Amygdala (tissue), 56 donors: ENCODE data around the gene RNH1.
"Not testable (repeated sequence)": the region's sequence is repeated elsewhere in the genome, so short reads cannot be mapped to it uniquely, and the experiment has no call there.

Experiments
- DNase-seq, 56 donors: peaks; one replicate each; lab custom pipeline; 2025; lab: John Stamatoyannopoulos, UW

The RNH1 gene

GRCh38 chr11:521177-521688, 14.2 kb upstream of the RNH1 start:
- no peak for DNase-seq

GRCh38 chr11:520428-521176, 13.6 kb upstream of the RNH1 start:
- no peak for DNase-seq

- peak in 4 of 56 donors; percentile 40 to 86 (median 58) for DNase-seq
Measured at GRCh38 chr11:518463-519202, 11.6 kb upstream of the RNH1 start.

- not testable (repeated sequence) for DNase-seq
Measured at GRCh38 chr11:516918-517685, 10.1 kb upstream of the RNH1 start.

- DNase-seq: no peak
Measured at GRCh38 chr11:516400-516799, 9.4 kb upstream of the RNH1 start.

- DNase-seq: no peak
Measured at GRCh38 chr11:515131-515530, 8.1 kb upstream of the RNH1 start.

GRCh38 chr11:514606-515005, 7.6 kb upstream of the RNH1 start:
- DNase-seq: no peak

GRCh38 chr11:512761-513595, 5.9 kb upstream of the RNH1 start:
- no peak for DNase-seq

- no peak for DNase-seq
Measured at GRCh38 chr11:508956-509355, 1.9 kb upstream of the RNH1 start.

GRCh38 chr11:507727-508515, 879 bp upstream of the RNH1 start:
- no peak for DNase-seq

- peak; percentile 78 to 99 (median 96) for DNase-seq
Measured at GRCh38 chr11:506238-506994, 626 bp downstream of the RNH1 start.

GRCh38 chr11:504994-505344, 2.1 kb downstream of the RNH1 start:
- DNase-seq: no peak

GRCh38 chr11:504053-504993, 2.7 kb downstream of the RNH1 start:
- DNase-seq: no peak

GRCh38 chr11:503179-503981, 3.7 kb downstream of the RNH1 start:
- DNase-seq: peak in 52 of 56 donors; percentile 28 to 95 (median 78)

- DNase-seq: no peak
Measured at GRCh38 chr11:502288-503178, 4.5 kb downstream of the RNH1 start.
